ENCODE results near the gene SSBP1. TPM values are rescaled to one million over a fixed set of nuclear protein-coding genes. Genes with fewer than 3 reads are reported as not detected.

Gene SSBP1
- total and polyA plus RNA-seq, 8 donors: 17.4 to 207 (median 104) TPM

DNA sequence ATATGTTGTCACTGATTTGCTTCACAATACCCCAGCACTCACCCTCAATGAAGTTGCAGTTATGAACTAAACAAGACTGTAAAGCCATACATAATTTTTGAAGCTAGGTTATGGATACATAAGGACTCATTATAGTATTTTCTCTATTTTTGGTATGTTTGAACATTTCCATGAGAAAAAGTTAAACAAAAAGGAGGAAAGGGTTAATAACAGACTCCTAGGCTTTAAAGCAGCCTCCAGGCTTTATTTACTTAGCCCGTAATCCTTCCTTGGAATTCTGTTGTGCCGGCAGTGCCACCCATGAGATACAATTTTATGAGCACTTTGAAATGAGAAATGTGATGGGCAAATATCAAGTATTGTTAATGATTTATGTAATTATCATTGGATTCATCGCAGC is 34.0 kb upstream of the SSBP1 start:
- no peaks in the 10 kb centered on the region for H3K36me3 ChIP-seq
- no peak for DNase-seq
- intact Hi-C loops (cut with DNase I; ENCODE audit: low total_unique reads): no loop called here
- no peaks in the 10 kb centered on the region for H3K9me3 ChIP-seq
- no peak overlapping the region for H3K4me3 ChIP-seq
- 21 to 42% (median 33%) methylated on average over 3 of the region's 3 CpGs for WGBS, 5 donors
- peaks cover 22 to 43% (median 29%) of the 10 kb centered on the region in 4 donors for H3K4me1 ChIP-seq
- no peak overlapping the region for H3K27ac ChIP-seq
- H3K27me3 ChIP-seq: no peaks in the 10 kb centered on the region
- no peak for TF ChIP-seq EP300 (IDR thresholded peaks at IDR 0.05)
- TF ChIP-seq, protein P1, sequence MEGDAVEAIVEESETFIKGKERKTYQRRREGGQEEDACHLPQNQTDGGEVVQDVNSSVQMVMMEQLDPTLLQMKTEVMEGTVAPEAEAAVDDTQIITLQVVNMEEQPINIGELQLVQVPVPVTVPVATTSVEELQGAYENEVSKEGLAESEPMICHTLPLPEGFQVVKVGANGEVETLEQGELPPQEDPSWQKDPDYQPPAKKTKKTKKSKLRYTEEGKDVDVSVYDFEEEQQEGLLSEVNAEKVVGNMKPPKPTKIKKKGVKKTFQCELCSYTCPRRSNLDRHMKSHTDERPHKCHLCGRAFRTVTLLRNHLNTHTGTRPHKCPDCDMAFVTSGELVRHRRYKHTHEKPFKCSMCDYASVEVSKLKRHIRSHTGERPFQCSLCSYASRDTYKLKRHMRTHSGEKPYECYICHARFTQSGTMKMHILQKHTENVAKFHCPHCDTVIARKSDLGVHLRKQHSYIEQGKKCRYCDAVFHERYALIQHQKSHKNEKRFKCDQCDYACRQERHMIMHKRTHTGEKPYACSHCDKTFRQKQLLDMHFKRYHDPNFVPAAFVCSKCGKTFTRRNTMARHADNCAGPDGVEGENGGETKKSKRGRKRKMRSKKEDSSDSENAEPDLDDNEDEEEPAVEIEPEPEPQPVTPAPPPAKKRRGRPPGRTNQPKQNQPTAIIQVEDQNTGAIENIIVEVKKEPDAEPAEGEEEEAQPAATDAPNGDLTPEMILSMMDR (IDR thresholded peaks at IDR 0.05): no peak
- no peak for TF ChIP-seq POLR2A (IDR thresholded peaks at IDR 0.05)
- TF ChIP-seq POLR2AphosphoS5 (IDR thresholded peaks at IDR 0.05): no peak

- Histone ChIP-seq H3K9me3 (no peaks in the 10 kb centered on the region), H3K4me1 (peaks cover 18 to 37% (median 25%) of the 10 kb centered on the region in 4 donors), H3K27ac (no peak overlapping the region), H3K36me3 (no peaks in the 10 kb centered on the region), H3K27me3 (no peaks in the 10 kb centered on the region), H3K4me3 (no peak overlapping the region)
- intact Hi-C loops (cut with DNase I; ENCODE audit: low total_unique reads): no loop called here
- no peak for DNase-seq
- 68 to 84% (median 77%) methylated on average over 5 of the region's 5 CpGs for WGBS, 5 donors
- TF ChIP-seq, protein P1 (IDR thresholded peaks at IDR 0.05): no peak
- TF ChIP-seq EP300 (IDR thresholded peaks at IDR 0.05) (no peak), POLR2AphosphoS5 (IDR thresholded peaks at IDR 0.05) (no peak), POLR2A (IDR thresholded peaks at IDR 0.05) (no peak)
Measured at GRCh38 chr7:141704741-141705140, 33.4 kb upstream of the SSBP1 start.

DNA sequence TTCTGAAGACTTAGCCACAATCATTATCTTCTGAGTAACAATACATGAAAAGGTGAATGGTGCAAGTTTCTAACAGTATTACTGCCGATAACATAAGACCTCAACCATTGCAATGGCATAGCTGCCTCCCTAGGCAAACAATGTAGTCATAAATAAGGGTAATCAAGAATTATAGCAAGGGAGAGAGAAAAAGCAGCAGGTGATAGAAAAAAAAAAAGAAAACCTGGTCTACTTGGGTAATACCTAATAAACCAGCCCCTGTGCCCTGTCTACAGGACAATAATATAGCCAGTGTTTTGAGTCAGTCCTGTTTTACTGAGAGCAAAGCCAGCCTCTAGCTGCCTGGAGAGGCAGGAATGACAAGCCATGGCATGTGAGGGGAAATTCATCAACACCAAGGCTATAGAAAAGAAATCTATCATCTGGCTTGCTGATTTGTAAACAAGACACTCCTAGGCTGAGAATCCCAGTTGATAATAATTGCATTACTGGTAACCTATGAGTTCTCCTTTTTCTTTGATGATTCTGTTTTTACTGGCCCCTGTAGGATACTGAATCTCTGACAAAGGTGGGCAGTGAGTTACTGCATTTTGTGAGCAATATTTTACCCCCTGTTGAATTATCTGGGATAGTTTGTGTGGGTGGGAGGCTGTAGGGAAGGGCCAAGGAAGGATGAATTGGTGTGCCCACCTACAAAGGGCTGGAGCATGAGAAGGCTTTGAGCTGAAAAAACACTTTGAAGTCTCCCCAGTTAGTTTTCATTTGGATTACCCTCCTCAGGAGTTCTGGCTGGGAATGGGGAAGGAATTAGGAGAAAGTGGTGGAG is 31.7 kb upstream of the SSBP1 start:
- no peaks in the 10 kb centered on the region for H3K36me3 ChIP-seq
- intact Hi-C loops (cut with DNase I; ENCODE audit: low total_unique reads): no loop called here
- no peak overlapping the region for H3K4me3 ChIP-seq
- H3K4me1 ChIP-seq: peaks cover 10 to 23% (median 14%) of the 10 kb centered on the region in 4 donors
- no peaks in the 10 kb centered on the region for H3K9me3 ChIP-seq
- no peak for TF ChIP-seq EP300 (IDR thresholded peaks at IDR 0.05)
- TF ChIP-seq POLR2A (IDR thresholded peaks at IDR 0.05): no peak
- TF ChIP-seq POLR2AphosphoS5 (IDR thresholded peaks at IDR 0.05): no peak
- TF ChIP-seq, protein P1 (IDR thresholded peaks at IDR 0.05): no peak
- no peaks in the 10 kb centered on the region for H3K27me3 ChIP-seq
- H3K27ac ChIP-seq: no peak overlapping the region
- peak in 1 of 2 donors; percentile 19 for DNase-seq
- WGBS, 5 donors: 60 to 67% (median 67%) methylated on average over 1 of the region's 1 CpG

- intact Hi-C loops (cut with DNase I; ENCODE audit: low total_unique reads): no loop called here
- Histone ChIP-seq H3K36me3 (peaks cover 0 to 2% (median 0%) of the 10 kb centered on the region in 4 donors), H3K27me3 (no peaks in the 10 kb centered on the region), H3K9me3 (no peaks in the 10 kb centered on the region), H3K27ac (no peak within 1 kb of the TSS), H3K4me1 (peaks cover 0 to 11% (median 2%) of the 10 kb centered on the region in 4 donors), H3K4me3 (no peak within 1 kb of the TSS)
- DNase-seq: no peak
- TF ChIP-seq EP300 (IDR thresholded peaks at IDR 0.05) (no peak), POLR2AphosphoS5 (IDR thresholded peaks at IDR 0.05) (no peak), POLR2A (IDR thresholded peaks at IDR 0.05) (no peak)
- TF ChIP-seq, protein P1 (IDR thresholded peaks at IDR 0.05): no peak
- 87 to 95% (median 89%) methylated on average over 6 of the region's 6 CpGs for WGBS, 5 donors
Measured at GRCh38 chr7:141708351-141708750, 29.8 kb upstream of the SSBP1 start, which contains the start of gene WEE2. Gene WEE2 (plus strand): TSS chr7:141708353. CDS start chr7:141708759, 406 bp downstream.

All from stomach (tissue), 9 donors.